ENCODE results near the gene CTTNBP2. TPM values are rescaled to one million over a fixed set of nuclear protein-coding genes. Genes with fewer than 3 reads are reported as not detected.

CTTNBP2 gene
- total RNA-seq, 6 experiments from 2014 or later = not detected

DNA sequence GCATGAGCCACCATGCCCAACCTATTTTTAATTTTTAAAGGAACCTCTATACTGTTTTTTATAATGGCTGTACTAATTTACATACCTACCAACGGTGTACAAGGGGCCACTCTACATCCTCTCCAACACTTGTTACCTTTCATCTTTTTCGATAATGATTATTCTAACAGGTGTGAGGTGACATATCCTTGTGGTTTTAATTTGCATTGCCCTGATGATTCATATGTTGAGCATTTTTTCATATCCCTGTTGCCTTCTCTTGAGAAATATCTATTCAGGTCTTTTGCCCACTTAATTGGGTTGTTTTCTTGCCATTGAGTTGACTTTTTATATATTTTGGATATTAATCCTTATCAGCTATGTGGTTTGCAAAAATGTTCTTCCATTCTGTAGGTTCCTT, 167.0 kb downstream of the CTTNBP2 start:
- Mint-ChIP-seq H3K9me3 (peaks cover 26% of the 10 kb centered on the region), H3K27me3 (ENCODE audit: insufficient read depth) (no peaks in the 10 kb centered on the region), H3K36me3 (ENCODE audit: low read depth) (0 out of 2 replicates have a peak, but pooled peaks cover 4% of the 10 kb centered on the region), H3K4me1 (ENCODE audit: low read depth) (no peaks in the 10 kb centered on the region), H3K27ac (no peak overlapping the region), H3K4me3 (no peak overlapping the region)
- TF ChIP-seq, protein P1, sequence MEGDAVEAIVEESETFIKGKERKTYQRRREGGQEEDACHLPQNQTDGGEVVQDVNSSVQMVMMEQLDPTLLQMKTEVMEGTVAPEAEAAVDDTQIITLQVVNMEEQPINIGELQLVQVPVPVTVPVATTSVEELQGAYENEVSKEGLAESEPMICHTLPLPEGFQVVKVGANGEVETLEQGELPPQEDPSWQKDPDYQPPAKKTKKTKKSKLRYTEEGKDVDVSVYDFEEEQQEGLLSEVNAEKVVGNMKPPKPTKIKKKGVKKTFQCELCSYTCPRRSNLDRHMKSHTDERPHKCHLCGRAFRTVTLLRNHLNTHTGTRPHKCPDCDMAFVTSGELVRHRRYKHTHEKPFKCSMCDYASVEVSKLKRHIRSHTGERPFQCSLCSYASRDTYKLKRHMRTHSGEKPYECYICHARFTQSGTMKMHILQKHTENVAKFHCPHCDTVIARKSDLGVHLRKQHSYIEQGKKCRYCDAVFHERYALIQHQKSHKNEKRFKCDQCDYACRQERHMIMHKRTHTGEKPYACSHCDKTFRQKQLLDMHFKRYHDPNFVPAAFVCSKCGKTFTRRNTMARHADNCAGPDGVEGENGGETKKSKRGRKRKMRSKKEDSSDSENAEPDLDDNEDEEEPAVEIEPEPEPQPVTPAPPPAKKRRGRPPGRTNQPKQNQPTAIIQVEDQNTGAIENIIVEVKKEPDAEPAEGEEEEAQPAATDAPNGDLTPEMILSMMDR (IDR thresholded peaks at IDR 0.05) = no peak
- no peak for DNase-seq

DNA sequence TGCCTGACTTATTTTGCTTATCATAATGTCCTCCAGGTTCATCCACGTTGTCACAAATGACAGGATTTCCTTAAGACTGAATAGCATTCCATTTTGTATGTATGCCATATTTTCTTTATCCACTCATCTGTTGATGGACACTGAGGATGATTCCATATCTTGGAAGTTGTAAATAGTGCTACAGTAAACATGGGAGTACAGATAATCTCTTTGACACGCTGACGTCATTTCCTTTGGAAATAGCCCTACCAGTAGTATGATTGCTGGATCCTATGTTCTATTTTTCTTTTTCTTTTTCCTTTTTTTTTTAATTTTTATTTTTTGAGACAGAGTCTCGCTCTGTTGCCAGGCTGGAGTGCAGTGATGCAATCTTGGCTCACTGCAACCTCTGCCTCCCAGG, 167.6 kb downstream of the CTTNBP2 start:
- H3K9me3 Mint-ChIP-seq = peaks cover 30% of the 10 kb centered on the region
- 0 out of 2 replicates have a peak, but pooled peaks cover 4% of the 10 kb centered on the region for H3K36me3 Mint-ChIP-seq (ENCODE audit: low read depth)
- no peaks in the 10 kb centered on the region for H3K4me1 Mint-ChIP-seq (ENCODE audit: low read depth)
- no peak overlapping the region for H3K27ac Mint-ChIP-seq
- TF ChIP-seq, protein P1 (IDR thresholded peaks at IDR 0.05) = no peak
- DNase-seq = no peak
- no peak overlapping the region for H3K4me3 Mint-ChIP-seq
- H3K27me3 Mint-ChIP-seq (ENCODE audit: insufficient read depth) = no peaks in the 10 kb centered on the region

DNA sequence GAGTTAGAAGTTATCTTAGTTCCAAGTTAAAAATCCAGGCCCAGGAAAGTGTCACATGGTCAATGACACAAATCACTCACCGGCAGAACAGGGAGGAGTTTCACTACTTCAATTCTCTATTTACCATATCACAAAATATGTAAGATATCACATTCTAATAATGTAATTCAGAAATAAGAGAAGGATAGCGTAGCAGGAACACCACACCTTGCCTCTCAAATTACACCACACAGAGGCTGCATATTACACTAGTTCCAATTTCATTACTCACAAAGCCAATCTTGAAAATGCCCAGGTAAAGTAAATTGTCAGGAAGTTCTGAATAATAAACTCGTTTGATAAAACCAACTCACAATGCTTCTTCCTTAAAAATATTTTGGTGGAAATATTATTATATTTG, 169.2 kb downstream of the CTTNBP2 start:
- TF ChIP-seq, protein P1 (IDR thresholded peaks at IDR 0.05) = no peak
- Mint-ChIP-seq H3K4me1 (ENCODE audit: low read depth) (no peaks in the 10 kb centered on the region), H3K27me3 (ENCODE audit: insufficient read depth) (no peaks in the 10 kb centered on the region), H3K4me3 (no peak overlapping the region), H3K9me3 (peaks cover 36% of the 10 kb centered on the region), H3K36me3 (ENCODE audit: low read depth) (0 out of 2 replicates have a peak, but pooled peaks cover 4% of the 10 kb centered on the region), H3K27ac (no peak overlapping the region)
- no peak for DNase-seq

DNA sequence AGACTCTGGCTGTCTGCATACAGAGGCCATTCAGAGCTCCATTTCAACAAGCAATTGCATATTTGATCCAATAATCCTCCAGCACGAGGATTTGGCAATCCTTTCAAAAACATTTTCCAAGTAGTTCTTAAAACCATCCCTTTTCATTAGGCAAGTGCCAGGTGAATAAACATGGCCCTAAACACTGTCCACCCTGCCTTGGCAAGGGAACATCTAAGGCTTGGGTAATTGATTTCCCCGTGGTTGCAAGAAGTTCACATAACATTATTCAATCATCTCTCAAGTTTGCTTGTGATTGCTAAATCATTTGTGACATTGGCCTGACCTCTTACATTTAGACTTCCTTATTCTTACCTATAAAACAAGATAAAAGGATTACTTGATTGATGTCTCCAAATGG, 175.2 kb downstream of the CTTNBP2 start:
- Mint-ChIP-seq H3K36me3 (ENCODE audit: low read depth) (no peaks in the 10 kb centered on the region), H3K4me3 (no peak overlapping the region), H3K27ac (no peak overlapping the region), H3K4me1 (ENCODE audit: low read depth) (no peaks in the 10 kb centered on the region), H3K9me3 (peaks cover 35% of the 10 kb centered on the region), H3K27me3 (ENCODE audit: insufficient read depth) (no peaks in the 10 kb centered on the region; the same call in 1 of the 2 replicates)
- TF ChIP-seq, protein P1 (IDR thresholded peaks at IDR 0.05) = no peak
- no peak for DNase-seq

DNA sequence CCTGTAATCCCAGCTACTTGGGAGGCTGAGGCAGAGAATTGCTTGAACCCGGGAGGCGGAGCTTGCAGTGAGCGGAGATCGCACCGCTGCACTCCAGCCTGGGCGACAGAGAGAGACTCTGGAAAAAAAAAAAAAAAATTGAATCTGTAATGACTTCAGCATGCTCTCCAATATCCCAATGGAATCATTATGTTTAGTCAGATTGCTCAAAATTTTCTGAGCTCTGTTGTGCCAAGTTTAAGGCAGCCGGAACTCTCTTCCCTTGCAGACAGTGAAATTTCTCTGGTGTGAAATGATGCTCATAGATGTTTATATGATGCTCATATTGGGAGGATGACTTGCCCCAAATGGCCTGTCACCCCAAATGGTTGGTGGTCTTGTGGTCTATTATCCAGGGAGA, 180.9 kb downstream of the CTTNBP2 start:
- Mint-ChIP-seq H3K9me3 (peaks cover 40% of the 10 kb centered on the region), H3K4me3 (no peak overlapping the region), H3K27me3 (ENCODE audit: insufficient read depth) (no peaks in the 10 kb centered on the region; the same call in 1 of the 2 replicates), H3K27ac (no peak overlapping the region), H3K36me3 (ENCODE audit: low read depth) (no peaks in the 10 kb centered on the region), H3K4me1 (ENCODE audit: low read depth) (no peaks in the 10 kb centered on the region)
- TF ChIP-seq, protein P1 (IDR thresholded peaks at IDR 0.05) = no peak
- DNase-seq = no peak

DNA sequence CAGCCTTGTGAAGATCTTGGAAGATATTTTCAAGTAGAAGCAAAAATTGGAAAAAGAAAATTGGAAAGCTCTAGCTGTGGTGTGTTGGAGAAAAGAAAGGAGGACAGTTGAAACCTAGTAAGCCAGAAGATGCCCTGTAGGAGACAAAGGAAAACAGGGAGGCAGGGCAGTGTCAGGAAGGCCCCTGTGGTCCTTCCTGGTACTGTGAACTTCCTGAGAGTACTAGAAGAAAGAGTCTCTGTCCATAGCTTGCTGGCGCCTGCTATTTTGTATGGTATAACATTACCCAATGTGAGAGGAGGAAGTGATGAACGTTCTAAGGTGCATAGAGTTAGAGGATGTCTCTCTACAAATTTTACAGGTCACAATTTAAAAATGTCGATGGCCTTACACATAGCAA, 183.1 kb downstream of the CTTNBP2 start:
- H3K4me3 Mint-ChIP-seq = no peak overlapping the region
- H3K9me3 Mint-ChIP-seq = peaks cover 34% of the 10 kb centered on the region
- TF ChIP-seq, protein P1 (IDR thresholded peaks at IDR 0.05) = no peak
- H3K27ac Mint-ChIP-seq = no peak overlapping the region
- H3K4me1 Mint-ChIP-seq (ENCODE audit: low read depth) = no peaks in the 10 kb centered on the region
- H3K27me3 Mint-ChIP-seq (ENCODE audit: insufficient read depth) = no peaks in the 10 kb centered on the region; the same call in 1 of the 2 replicates
- DNase-seq = no peak
- no peaks in the 10 kb centered on the region for H3K36me3 Mint-ChIP-seq (ENCODE audit: low read depth)
